HEK293 (cell line): ENCODE results near the gene TIGD3.
A peak's percentile ranks its signal among the peaks of the same experiment; 100 is the strongest.

Source experiments
- BCL11A ChIP-seq: fragments of 450-650 bp; formaldehyde crosslinking; IDR thresholded peaks from 2 replicates; pipeline ENCODE4 v1.5.1; 2016; ENCODE audit warnings: low read depth, missing biosample characterization, missing genetic modification characterization
- FEZF1 ChIP-seq: fragments of 450-650 bp; formaldehyde crosslinking; IDR thresholded peaks from 2 replicates; pipeline ENCODE4 v1.5.1; 2016; ENCODE audit warnings: missing biosample characterization, missing genetic modification characterization
- GLIS1 ChIP-seq: fragments of 450-650 bp; formaldehyde crosslinking; IDR thresholded peaks from 2 replicates; pipeline ENCODE4 v1.5.1; 2016; ENCODE audit warnings: missing biosample characterization, missing genetic modification characterization
- PRDM2 ChIP-seq: fragments of 450-650 bp; formaldehyde crosslinking; IDR thresholded peaks from 2 replicates; pipeline ENCODE4 v1.5.1; 2016; ENCODE audit warnings: missing biosample characterization, missing genetic modification characterization, borderline replicate concordance
- YY1 ChIP-seq: fragments of 450-650 bp; formaldehyde crosslinking; IDR thresholded peaks from 2 replicates; pipeline ENCODE4 v1.5.1; 2018; ENCODE audit warnings: missing biosample characterization, missing genetic modification characterization
- ZBTB17 ChIP-seq: fragments of 450-650 bp; formaldehyde crosslinking; IDR thresholded peaks from 2 replicates; pipeline ENCODE4 v1.5.1; 2016; ENCODE audit warnings: missing biosample characterization, missing genetic modification characterization
- ZBTB21 ChIP-seq: fragments of 450-650 bp; formaldehyde crosslinking; IDR thresholded peaks from 2 replicates; pipeline ENCODE4 v1.5.1; 2017; ENCODE audit warnings: missing biosample characterization, missing genetic modification characterization
- ZNF133 ChIP-seq: fragments of 450-650 bp; formaldehyde crosslinking; IDR thresholded peaks from 2 replicates; pipeline ENCODE4 v1.5.1; 2016; ENCODE audit warnings: missing biosample characterization, missing genetic modification characterization
- ZNF394 ChIP-seq: fragments of 450-650 bp; formaldehyde crosslinking; IDR thresholded peaks from 2 replicates; pipeline ENCODE4 v1.5.1; 2016; ENCODE audit warnings: missing biosample characterization, missing genetic modification characterization, mild to moderate bottlenecking, moderate library complexity, borderline replicate concordance
- ZNF416 ChIP-seq: fragments of 450-650 bp; formaldehyde crosslinking; IDR thresholded peaks from 2 replicates; pipeline ENCODE4 v1.5.1; 2016; ENCODE audit warnings: missing biosample characterization, missing genetic modification characterization
- ZNF521 ChIP-seq: fragments of 450-650 bp; formaldehyde crosslinking; IDR thresholded peaks from 2 replicates; pipeline ENCODE4 v1.5.1; 2017; ENCODE audit warnings: missing biosample characterization, mild to moderate bottlenecking, missing genetic modification characterization
- ZNF549 ChIP-seq: fragments of 450-650 bp; IDR thresholded peaks from 2 replicates; pipeline ENCODE4 v1.5.1; 2018; ENCODE audit warnings: missing biosample characterization, missing genetic modification characterization, mild to moderate bottlenecking, inconsistent platforms, moderate library complexity
- ZNF558 ChIP-seq: fragments of 450-650 bp; formaldehyde crosslinking; IDR thresholded peaks from 2 replicates; pipeline ENCODE4 v1.5.1; 2016; ENCODE audit warnings: missing biosample characterization, missing genetic modification characterization
- ZNF561 ChIP-seq: fragments of 450-650 bp; IDR thresholded peaks from 2 replicates; pipeline ENCODE4 v1.5.1; 2018; ENCODE audit warnings: missing biosample characterization, missing genetic modification characterization, borderline replicate concordance
- ZNF596 ChIP-seq: fragments of 450-650 bp; IDR thresholded peaks from 2 replicates; pipeline ENCODE4 v1.5.0; 2018; ENCODE audit warnings: missing biosample characterization, mild to moderate bottlenecking, missing genetic modification characterization, moderate library complexity
- ZNF768 ChIP-seq: fragments of 450-650 bp; formaldehyde crosslinking; IDR thresholded peaks from 2 replicates; pipeline ENCODE4 v1.5.1; 2018; ENCODE audit warnings: missing biosample characterization, mild to moderate bottlenecking, missing genetic modification characterization
- ZNF777 ChIP-seq: fragments of 450-650 bp; formaldehyde crosslinking; IDR thresholded peaks from 2 replicates; pipeline ENCODE4 v1.5.1; 2017; ENCODE audit warnings: missing biosample characterization, missing genetic modification characterization, borderline replicate concordance
- ZXDB ChIP-seq: fragments of 450-650 bp; formaldehyde crosslinking; IDR thresholded peaks from 2 replicates; pipeline ENCODE4 v1.5.1; 2016; ENCODE audit warnings: missing biosample characterization, missing genetic modification characterization
- TF ChIP-seq, protein P1 (sequence below): fragments of 450-650 bp; formaldehyde crosslinking; IDR thresholded peaks from 2 replicates; pipeline ENCODE4 v1.5.1; 2016; ENCODE audit warnings: missing biosample characterization, missing genetic modification characterization
- TF ChIP-seq, protein P2 (sequence below): fragments of 450-650 bp; formaldehyde crosslinking; IDR thresholded peaks from 2 replicates; pipeline ENCODE4 v1.5.1; 2016; ENCODE audit warnings: missing biosample characterization, missing genetic modification characterization, low read depth
- TF ChIP-seq, protein P3 (sequence below): fragments of 450-650 bp; formaldehyde crosslinking; IDR thresholded peaks from 2 replicates; pipeline ENCODE4 v1.5.1; 2016; ENCODE audit warnings: missing biosample characterization, missing genetic modification characterization
- TF ChIP-seq, protein P4 (sequence below): fragments of 450-650 bp; formaldehyde crosslinking; IDR thresholded peaks from 2 replicates; pipeline ENCODE4 v1.5.1; 2016; ENCODE audit warnings: missing biosample characterization, missing genetic modification characterization
- TF ChIP-seq, protein P5 (sequence below): fragments of 450-650 bp; formaldehyde crosslinking; optimal IDR thresholded peaks from 2 replicates; pipeline ENCODE3; 2016; ENCODE audit warnings: missing biosample characterization, mild to moderate bottlenecking, missing genetic modification characterization
- TF ChIP-seq, protein P6 (sequence below): fragments of 450-650 bp; formaldehyde crosslinking; IDR thresholded peaks from 2 replicates; pipeline ENCODE4 v1.5.1; 2016; ENCODE audit warnings: missing biosample characterization, missing genetic modification characterization

The TIGD3 gene

DNA sequence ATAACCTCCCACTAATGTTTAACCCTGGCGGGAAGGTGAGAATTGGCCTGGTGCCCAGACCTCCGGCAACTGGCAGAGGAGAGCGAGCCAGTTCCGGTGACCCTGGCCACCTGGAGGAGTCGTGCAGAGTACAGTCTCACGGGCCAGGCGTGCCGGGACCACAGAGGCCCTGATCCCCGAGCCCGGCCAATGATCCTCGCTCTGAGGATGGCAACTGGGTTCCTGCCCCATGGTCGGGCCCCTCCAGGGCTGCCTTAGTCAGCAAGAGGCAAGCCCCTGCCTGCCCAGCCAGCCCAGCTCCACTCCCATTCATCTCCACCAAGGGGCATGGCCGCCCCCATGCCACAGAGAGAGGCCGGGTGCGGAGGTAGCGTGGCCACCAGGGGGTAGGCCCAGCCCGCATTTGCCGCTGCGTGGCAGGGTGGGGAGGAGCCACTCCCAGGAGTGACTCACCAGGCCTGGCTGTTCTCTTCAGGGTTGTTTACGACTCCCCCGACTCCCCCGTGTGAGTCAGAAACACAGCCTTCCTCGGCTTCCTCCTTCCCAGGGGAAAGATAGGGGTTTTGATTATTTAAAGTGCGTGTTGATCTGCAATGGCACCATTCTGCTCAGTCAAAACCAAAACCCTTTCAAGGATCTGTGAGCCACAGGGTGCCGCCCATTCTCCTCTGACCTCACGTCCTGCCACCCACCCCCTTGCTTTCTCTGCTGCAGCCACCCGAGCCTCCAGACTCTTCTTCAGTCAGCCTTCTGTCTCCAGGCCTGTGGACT lies 27.7 kb downstream of the TIGD3 start, which contains the start of gene SLC25A45 (continued):
- TF ChIP-seq, protein P1, sequence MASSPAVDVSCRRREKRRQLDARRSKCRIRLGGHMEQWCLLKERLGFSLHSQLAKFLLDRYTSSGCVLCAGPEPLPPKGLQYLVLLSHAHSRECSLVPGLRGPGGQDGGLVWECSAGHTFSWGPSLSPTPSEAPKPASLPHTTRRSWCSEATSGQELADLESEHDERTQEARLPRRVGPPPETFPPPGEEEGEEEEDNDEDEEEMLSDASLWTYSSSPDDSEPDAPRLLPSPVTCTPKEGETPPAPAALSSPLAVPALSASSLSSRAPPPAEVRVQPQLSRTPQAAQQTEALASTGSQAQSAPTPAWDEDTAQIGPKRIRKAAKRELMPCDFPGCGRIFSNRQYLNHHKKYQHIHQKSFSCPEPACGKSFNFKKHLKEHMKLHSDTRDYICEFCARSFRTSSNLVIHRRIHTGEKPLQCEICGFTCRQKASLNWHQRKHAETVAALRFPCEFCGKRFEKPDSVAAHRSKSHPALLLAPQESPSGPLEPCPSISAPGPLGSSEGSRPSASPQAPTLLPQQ = peak; percentile 91
- peak; percentile 46; the same call in 1 of the 2 replicates for TF ChIP-seq ZBTB21 (tag by site-specific recombination)
- TF ChIP-seq ZNF558 (tag by site-specific recombination) = 0 out of 2 replicates have a peak, but pooled peaks have one; percentile 43
- TF ChIP-seq, protein P2, sequence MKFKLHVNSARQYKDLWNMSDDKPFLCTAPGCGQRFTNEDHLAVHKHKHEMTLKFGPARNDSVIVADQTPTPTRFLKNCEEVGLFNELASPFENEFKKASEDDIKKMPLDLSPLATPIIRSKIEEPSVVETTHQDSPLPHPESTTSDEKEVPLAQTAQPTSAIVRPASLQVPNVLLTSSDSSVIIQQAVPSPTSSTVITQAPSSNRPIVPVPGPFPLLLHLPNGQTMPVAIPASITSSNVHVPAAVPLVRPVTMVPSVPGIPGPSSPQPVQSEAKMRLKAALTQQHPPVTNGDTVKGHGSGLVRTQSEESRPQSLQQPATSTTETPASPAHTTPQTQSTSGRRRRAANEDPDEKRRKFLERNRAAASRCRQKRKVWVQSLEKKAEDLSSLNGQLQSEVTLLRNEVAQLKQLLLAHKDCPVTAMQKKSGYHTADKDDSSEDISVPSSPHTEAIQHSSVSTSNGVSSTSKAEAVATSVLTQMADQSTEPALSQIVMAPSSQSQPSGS = 0 out of 2 replicates have a peak, but pooled peaks have one; percentile 19
- TF ChIP-seq GLIS1 (tag by site-specific recombination) = peak; percentile 94
- TF ChIP-seq, protein P3, sequence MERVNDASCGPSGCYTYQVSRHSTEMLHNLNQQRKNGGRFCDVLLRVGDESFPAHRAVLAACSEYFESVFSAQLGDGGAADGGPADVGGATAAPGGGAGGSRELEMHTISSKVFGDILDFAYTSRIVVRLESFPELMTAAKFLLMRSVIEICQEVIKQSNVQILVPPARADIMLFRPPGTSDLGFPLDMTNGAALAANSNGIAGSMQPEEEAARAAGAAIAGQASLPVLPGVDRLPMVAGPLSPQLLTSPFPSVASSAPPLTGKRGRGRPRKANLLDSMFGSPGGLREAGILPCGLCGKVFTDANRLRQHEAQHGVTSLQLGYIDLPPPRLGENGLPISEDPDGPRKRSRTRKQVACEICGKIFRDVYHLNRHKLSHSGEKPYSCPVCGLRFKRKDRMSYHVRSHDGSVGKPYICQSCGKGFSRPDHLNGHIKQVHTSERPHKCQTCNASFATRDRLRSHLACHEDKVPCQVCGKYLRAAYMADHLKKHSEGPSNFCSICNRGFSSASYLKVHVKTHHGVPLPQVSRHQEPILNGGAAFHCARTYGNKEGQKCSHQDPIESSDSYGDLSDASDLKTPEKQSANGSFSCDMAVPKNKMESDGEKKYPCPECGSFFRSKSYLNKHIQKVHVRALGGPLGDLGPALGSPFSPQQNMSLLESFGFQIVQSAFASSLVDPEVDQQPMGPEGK (tag by site-specific recombination) = peak; percentile 99
- TF ChIP-seq ZXDB (tag by site-specific recombination) = peak; percentile 87
- peak; percentile 75 for TF ChIP-seq ZNF561 (tag by site-specific recombination)
- peak; percentile 75 for TF ChIP-seq BCL11A
- TF ChIP-seq ZNF596 (tag by site-specific recombination) = peak; percentile 68
- TF ChIP-seq ZNF133 (tag by site-specific recombination) = no peak
- TF ChIP-seq, protein P4, sequence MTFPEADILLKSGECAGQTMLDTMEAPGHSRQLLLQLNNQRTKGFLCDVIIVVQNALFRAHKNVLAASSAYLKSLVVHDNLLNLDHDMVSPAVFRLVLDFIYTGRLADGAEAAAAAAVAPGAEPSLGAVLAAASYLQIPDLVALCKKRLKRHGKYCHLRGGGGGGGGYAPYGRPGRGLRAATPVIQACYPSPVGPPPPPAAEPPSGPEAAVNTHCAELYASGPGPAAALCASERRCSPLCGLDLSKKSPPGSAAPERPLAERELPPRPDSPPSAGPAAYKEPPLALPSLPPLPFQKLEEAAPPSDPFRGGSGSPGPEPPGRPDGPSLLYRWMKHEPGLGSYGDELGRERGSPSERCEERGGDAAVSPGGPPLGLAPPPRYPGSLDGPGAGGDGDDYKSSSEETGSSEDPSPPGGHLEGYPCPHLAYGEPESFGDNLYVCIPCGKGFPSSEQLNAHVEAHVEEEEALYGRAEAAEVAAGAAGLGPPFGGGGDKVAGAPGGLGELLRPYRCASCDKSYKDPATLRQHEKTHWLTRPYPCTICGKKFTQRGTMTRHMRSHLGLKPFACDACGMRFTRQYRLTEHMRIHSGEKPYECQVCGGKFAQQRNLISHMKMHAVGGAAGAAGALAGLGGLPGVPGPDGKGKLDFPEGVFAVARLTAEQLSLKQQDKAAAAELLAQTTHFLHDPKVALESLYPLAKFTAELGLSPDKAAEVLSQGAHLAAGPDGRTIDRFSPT (tag by site-specific recombination) = peak; percentile 100
- TF ChIP-seq, protein P5, sequence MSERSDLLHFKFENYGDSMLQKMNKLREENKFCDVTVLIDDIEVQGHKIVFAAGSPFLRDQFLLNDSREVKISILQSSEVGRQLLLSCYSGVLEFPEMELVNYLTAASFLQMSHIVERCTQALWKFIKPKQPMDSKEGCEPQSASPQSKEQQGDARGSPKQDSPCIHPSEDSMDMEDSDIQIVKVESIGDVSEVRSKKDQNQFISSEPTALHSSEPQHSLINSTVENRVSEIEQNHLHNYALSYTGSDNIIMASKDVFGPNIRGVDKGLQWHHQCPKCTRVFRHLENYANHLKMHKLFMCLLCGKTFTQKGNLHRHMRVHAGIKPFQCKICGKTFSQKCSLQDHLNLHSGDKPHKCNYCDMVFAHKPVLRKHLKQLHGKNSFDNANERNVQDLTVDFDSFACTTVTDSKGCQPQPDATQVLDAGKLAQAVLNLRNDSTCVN (tag by site-specific recombination) = peak; percentile 45
- TF ChIP-seq ZNF521 (tag by site-specific recombination) = no peak
- peak; percentile 70 for TF ChIP-seq FEZF1 (tag by site-specific recombination)
- TF ChIP-seq YY1 (tag by site-specific recombination) = peak; percentile 88
- TF ChIP-seq ZNF549 (tag by site-specific recombination) = no peak
- TF ChIP-seq PRDM2 (tag by site-specific recombination) = no peak
- no peak for TF ChIP-seq ZNF768 (tag by site-specific recombination)
- peak; percentile 39; the same call in 1 of the 2 replicates for TF ChIP-seq ZNF394 (tag by site-specific recombination)
- TF ChIP-seq ZBTB17 (tag by site-specific recombination) = peak; percentile 98
- no peak for TF ChIP-seq ZNF416 (tag by site-specific recombination)
- TF ChIP-seq, protein P6, sequence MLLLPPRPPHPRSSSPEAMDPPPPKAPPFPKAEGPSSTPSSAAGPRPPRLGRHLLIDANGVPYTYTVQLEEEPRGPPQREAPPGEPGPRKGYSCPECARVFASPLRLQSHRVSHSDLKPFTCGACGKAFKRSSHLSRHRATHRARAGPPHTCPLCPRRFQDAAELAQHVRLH = 0 out of 2 replicates have a peak, but pooled peaks have one; percentile 59
- TF ChIP-seq ZNF777 = no peak
